CD8-positive, alpha-beta memory T cell (primary cell): Measurements from ENCODE around the gene AGAP1. TPM values are rescaled to one million over a fixed set of nuclear protein-coding genes. Genes with fewer than 3 reads are reported as not detected.
A peak's percentile ranks its signal among the peaks of the same experiment; 100 is the strongest.

Experiments used
- CTCF ChIA-PET: fragments of 350-600 bp; sonication (Branson Sonifier 250); formaldehyde crosslinking; loops from one replicate; lab custom pipeline; 2021; ENCODE audit warnings: antibody characterized with exemption; lab: Charles Lee
- POLR2A ChIA-PET: fragments of 350-600 bp; sonication (Branson Sonifier 250); formaldehyde crosslinking; loops from one replicate; lab custom pipeline; 2021; ENCODE audit warnings: antibody characterized with exemption; lab: Charles Lee
- DNase-seq, 5 donors: peaks; one replicate each; pipeline versions ENCODE4 v3.0.0 to v3.0.0-alpha.2; 2020 to 2022; ENCODE audit warnings: mixed read lengths in 1 of 5
- H3K27ac ChIP-seq: one replicate; pipeline ENCODE4 v1.7.0; 2013; ENCODE audit warnings: low read depth, mild to moderate bottlenecking, low read length, moderate library complexity
- H3K27me3 ChIP-seq: 2 replicates; pipeline ENCODE4 v1.7.0; 2013; ENCODE audit warnings: low read length, mild to moderate bottlenecking; ENCODE audit not compliant: insufficient read depth, poor library complexity, severe bottlenecking
- H3K36me3 ChIP-seq: 2 replicates; pipeline ENCODE4 v1.7.0; 2013; ENCODE audit warnings: mild to moderate bottlenecking, low read length, moderate library complexity; ENCODE audit not compliant: insufficient read depth
- H3K4me1 ChIP-seq: 2 replicates; pipeline ENCODE4 v1.7.0; 2013; ENCODE audit warnings: mild to moderate bottlenecking, low read length, moderate library complexity; ENCODE audit not compliant: insufficient read depth
- H3K4me3 ChIP-seq: 2 replicates; pipeline ENCODE4 v1.7.0; 2013; ENCODE audit warnings: mild to moderate bottlenecking, low read length
- H3K9me3 ChIP-seq: 2 replicates; pipeline ENCODE4 v1.7.0; 2013; ENCODE audit warnings: mild to moderate bottlenecking, low read length
- H3K27ac Mint-ChIP-seq, 8 donors: one replicate each; pipeline ENCODE4 v1.8.0; 2020 to 2021; ENCODE audit warnings: mixed read lengths in 8 of 8, mild to moderate bottlenecking in 6 of 8, inconsistent platforms in 3 of 8, moderate library complexity in 3 of 8
- H3K27me3 Mint-ChIP-seq, 2 donors: one replicate each; pipeline ENCODE4 v1.8.0; 2020 to 2021; ENCODE audit warnings: mixed read lengths in 2 of 2, mild to moderate bottlenecking in 1 of 2, moderate library complexity in 1 of 2
- H3K36me3 Mint-ChIP-seq, 3 donors: one replicate each; pipeline ENCODE4 v1.8.0; 2020 to 2021; ENCODE audit warnings: mixed read lengths in 3 of 3, inconsistent platforms in 1 of 3, mild to moderate bottlenecking in 1 of 3
- H3K4me1 Mint-ChIP-seq, 3 donors: one replicate each; pipeline ENCODE4 v1.8.0; 2020 to 2021; ENCODE audit warnings: mixed read lengths in 3 of 3, inconsistent platforms in 1 of 3, mild to moderate bottlenecking in 1 of 3
- H3K4me3 Mint-ChIP-seq, 7 donors: one replicate each; pipeline ENCODE4 v1.8.0; 2020 to 2021; ENCODE audit warnings: mixed read lengths in 7 of 7, mild to moderate bottlenecking in 6 of 7, moderate library complexity in 4 of 7, inconsistent platforms in 2 of 7
- H3K9me3 Mint-ChIP-seq, 5 donors: one replicate each; pipeline ENCODE4 v1.8.0; 2020 to 2022; ENCODE audit warnings: mixed read lengths in 5 of 5, mild to moderate bottlenecking in 3 of 5, moderate library complexity in 2 of 5, inconsistent platforms in 1 of 5
- polyA plus RNA-seq: library from polyadenylated mRNA; unstranded; fragments of 300-500 nt; fragmentation: Illumina TruSeq; gene quantifications from one replicate; pipeline ENCODE4 v1.2.3, GENCODE V29; 2021
- total RNA-seq, 2 experiments: library from RNA; stranded (reverse); gene quantifications; one replicate each; pipeline ENCODE4 v1.2.3, GENCODE V29; 2021

AGAP1 gene
- total RNA-seq = 1 to 10 TPM; 2.7 to 3.3 TPM
- polyA plus RNA-seq = 1.2 TPM

- Mint-ChIP-seq H3K27me3 (peaks cover 36 to 45% of the 10 kb centered on the region in 2 donors), H3K4me1 (peaks cover 16 to 36% (median 24%) of the 10 kb centered on the region in 3 donors), H3K36me3 (no peaks in the 10 kb centered on the region), H3K27ac (peak within 1 kb of the TSS in 2 of 8 donors; percentile 46 to 55), H3K9me3 (no peaks in the 10 kb centered on the region), H3K4me3 (peak within 1 kb of the TSS; percentile 77 to 90 (median 85))
- Histone ChIP-seq H3K9me3 (no peaks in the 10 kb centered on the region), H3K27me3 (peaks cover 4% of the 10 kb centered on the region), H3K36me3 (no peaks in the 10 kb centered on the region), H3K4me3 (no peak within 1 kb of the TSS), H3K27ac (peak within 1 kb of the TSS; percentile 31), H3K4me1 (peaks cover 9% of the 10 kb centered on the region)
- peak in 3 of 5 donors; percentile 9 to 52 (median 18) for DNase-seq
- ChIA-PET POLR2A (no interaction called here), CTCF (no interaction called here)
Observed at GRCh38 chr2:235493775-235494715, at the start of gene AGAP1. TSS of gene AGAP1 (plus strand) at chr2:235494043.

GRCh38 chr2:235444101-235444597, 49.7 kb upstream of the AGAP1 start:
- H3K36me3 ChIP-seq = no peaks in the 10 kb centered on the region
- Mint-ChIP-seq H3K9me3 (peaks cover 0 to 2% (median 0%) of the 10 kb centered on the region in 5 donors), H3K27me3 (peaks cover 11 to 14% of the 10 kb centered on the region in 2 donors), H3K4me1 (peaks cover 0 to 3% (median 0%) of the 10 kb centered on the region in 3 donors), H3K36me3 (no peaks in the 10 kb centered on the region), H3K4me3 (no peak overlapping the region), H3K27ac (no peak overlapping the region)
- no peak for DNase-seq
- peak overlapping the region; percentile 31 for H3K27ac ChIP-seq
- POLR2A ChIA-PET = no interaction called here
- H3K4me1 ChIP-seq = no peaks in the 10 kb centered on the region
- H3K4me3 ChIP-seq = no peak overlapping the region
- no peaks in the 10 kb centered on the region for H3K27me3 ChIP-seq
- CTCF ChIA-PET = interaction anchor here (0.6 kb wide), 1 partner anchor 129 kb away, joined by 3 read pairs; no protein-coding TSS in a partner anchor
- H3K9me3 ChIP-seq = no peaks in the 10 kb centered on the region

GRCh38 chr2:235445116-235445515, 48.7 kb upstream of the AGAP1 start:
- Mint-ChIP-seq H3K4me1 (peaks cover 0 to 3% (median 0%) of the 10 kb centered on the region in 3 donors), H3K36me3 (no peaks in the 10 kb centered on the region), H3K27ac (no peak overlapping the region), H3K9me3 (peaks cover 0 to 2% (median 0%) of the 10 kb centered on the region in 5 donors), H3K4me3 (no peak overlapping the region), H3K27me3 (peaks cover 4 to 14% of the 10 kb centered on the region in 2 donors)
- no peaks in the 10 kb centered on the region for H3K36me3 ChIP-seq
- H3K4me3 ChIP-seq = no peak overlapping the region
- ChIA-PET CTCF (no interaction called here), POLR2A (no interaction called here)
- no peaks in the 10 kb centered on the region for H3K4me1 ChIP-seq
- no peak overlapping the region for H3K27ac ChIP-seq
- H3K9me3 ChIP-seq = no peaks in the 10 kb centered on the region
- DNase-seq = no peak
- no peaks in the 10 kb centered on the region for H3K27me3 ChIP-seq

GRCh38 chr2:235446082-235446481, 47.8 kb upstream of the AGAP1 start:
- Mint-ChIP-seq H3K9me3 (peaks cover 0 to 2% (median 0%) of the 10 kb centered on the region in 5 donors), H3K36me3 (no peaks in the 10 kb centered on the region), H3K27me3 (peaks cover 3 to 8% of the 10 kb centered on the region in 2 donors), H3K27ac (no peak overlapping the region), H3K4me1 (peaks cover 0 to 3% (median 0%) of the 10 kb centered on the region in 3 donors), H3K4me3 (no peak overlapping the region)
- no peak for DNase-seq
- Histone ChIP-seq H3K36me3 (no peaks in the 10 kb centered on the region), H3K27me3 (no peaks in the 10 kb centered on the region), H3K9me3 (no peaks in the 10 kb centered on the region), H3K4me1 (no peaks in the 10 kb centered on the region), H3K27ac (no peak overlapping the region), H3K4me3 (no peak overlapping the region)
- ChIA-PET CTCF (no interaction called here), POLR2A (no interaction called here)

GRCh38 chr2:235447210-235447609, 46.6 kb upstream of the AGAP1 start:
- peaks cover 0 to 2% (median 0%) of the 10 kb centered on the region in 5 donors for H3K9me3 Mint-ChIP-seq
- no peaks in the 10 kb centered on the region for H3K4me1 ChIP-seq
- H3K4me1 Mint-ChIP-seq = peaks cover 0 to 1% (median 0%) of the 10 kb centered on the region in 3 donors
- no peak overlapping the region for H3K27ac ChIP-seq
- H3K27ac Mint-ChIP-seq = no peak overlapping the region
- no peaks in the 10 kb centered on the region for H3K27me3 ChIP-seq
- H3K4me3 ChIP-seq = no peak overlapping the region
- H3K9me3 ChIP-seq = no peaks in the 10 kb centered on the region
- H3K36me3 ChIP-seq = no peaks in the 10 kb centered on the region
- H3K4me3 Mint-ChIP-seq = no peak overlapping the region
- no peaks in the 10 kb centered on the region for H3K36me3 Mint-ChIP-seq
- POLR2A ChIA-PET = no interaction called here
- DNase-seq = no peak
- peaks cover 0 to 10% of the 10 kb centered on the region in 2 donors for H3K27me3 Mint-ChIP-seq
- CTCF ChIA-PET = no interaction called here

GRCh38 chr2:235449568-235449967, 44.3 kb upstream of the AGAP1 start:
- Mint-ChIP-seq H3K27ac (no peak overlapping the region), H3K9me3 (no peaks in the 10 kb centered on the region), H3K4me3 (no peak overlapping the region), H3K27me3 (peaks cover 0 to 14% of the 10 kb centered on the region in 2 donors), H3K36me3 (no peaks in the 10 kb centered on the region), H3K4me1 (no peaks in the 10 kb centered on the region)
- no peaks in the 10 kb centered on the region for H3K4me1 ChIP-seq
- H3K27me3 ChIP-seq = no peaks in the 10 kb centered on the region
- ChIA-PET POLR2A (no interaction called here), CTCF (no interaction called here)
- H3K27ac ChIP-seq = no peak overlapping the region
- H3K4me3 ChIP-seq = no peak overlapping the region
- no peak for DNase-seq
- no peaks in the 10 kb centered on the region for H3K9me3 ChIP-seq
- no peaks in the 10 kb centered on the region for H3K36me3 ChIP-seq

- H3K4me3 ChIP-seq = no peak overlapping the region
- H3K4me1 Mint-ChIP-seq = no peaks in the 10 kb centered on the region
- no peaks in the 10 kb centered on the region for H3K4me1 ChIP-seq
- H3K27me3 ChIP-seq = no peaks in the 10 kb centered on the region
- no peaks in the 10 kb centered on the region for H3K36me3 Mint-ChIP-seq
- H3K36me3 ChIP-seq = no peaks in the 10 kb centered on the region
- no peaks in the 10 kb centered on the region for H3K9me3 ChIP-seq
- ChIA-PET CTCF (no interaction called here), POLR2A (no interaction called here)
- no peak overlapping the region for H3K27ac Mint-ChIP-seq
- H3K27me3 Mint-ChIP-seq = peaks cover 0 to 10% of the 10 kb centered on the region in 2 donors
- H3K9me3 Mint-ChIP-seq = no peaks in the 10 kb centered on the region
- no peak for DNase-seq
- H3K4me3 Mint-ChIP-seq = no peak overlapping the region
- H3K27ac ChIP-seq = no peak overlapping the region
Observed at GRCh38 chr2:235453605-235454151, 40.2 kb upstream of the AGAP1 start.

- H3K27ac Mint-ChIP-seq = no peak overlapping the region
- no peaks in the 10 kb centered on the region for H3K27me3 ChIP-seq
- H3K4me1 ChIP-seq = no peaks in the 10 kb centered on the region
- H3K4me1 Mint-ChIP-seq = no peaks in the 10 kb centered on the region
- H3K9me3 Mint-ChIP-seq = peaks cover 0 to 4% (median 0%) of the 10 kb centered on the region in 5 donors
- no peak overlapping the region for H3K4me3 ChIP-seq
- no peaks in the 10 kb centered on the region for H3K36me3 Mint-ChIP-seq
- H3K4me3 Mint-ChIP-seq = no peak overlapping the region
- peaks cover 13 to 26% of the 10 kb centered on the region in 2 donors for H3K27me3 Mint-ChIP-seq
- no peaks in the 10 kb centered on the region for H3K9me3 ChIP-seq
- DNase-seq = no peak
- ChIA-PET CTCF (no interaction called here), POLR2A (no interaction called here)
- no peak overlapping the region for H3K27ac ChIP-seq
- H3K36me3 ChIP-seq = no peaks in the 10 kb centered on the region
Observed at GRCh38 chr2:235458839-235459273, 35.0 kb upstream of the AGAP1 start.
